K562 (cell line): ENCODE results near the gene PRDM16. TPM values are rescaled to one million over a fixed set of nuclear protein-coding genes. Genes with fewer than 3 reads are reported as not detected.

ENCODE experiments used
- DEAF1 ChIP-seq: fragments of 450-650 bp; formaldehyde crosslinking; IDR thresholded peaks from 2 replicates; pipeline ENCODE4 v1.4.0; 2020; ENCODE audit warnings: mild to moderate bottlenecking, moderate library complexity
- EZH2 ChIP-seq: IDR thresholded peaks from 2 replicates; pipeline ENCODE4 v1.6.1; 2012; ENCODE audit warnings: low read depth, mild to moderate bottlenecking, inconsistent platforms, low read length, borderline replicate concordance
- IFI16 ChIP-seq: fragments of 250-450 bp; sonication (Bioruptor Pico); IDR thresholded peaks from 2 replicates; pipeline ENCODE4 v2.1.2; 2022; ENCODE audit warnings: mild to moderate bottlenecking, inconsistent platforms
- KLF13 ChIP-seq: fragments of 450-650 bp; IDR thresholded peaks from 2 replicates; pipeline ENCODE4 v1.6.1; 2016; ENCODE audit warnings: missing genetic modification characterization, low read depth, mild to moderate bottlenecking, missing compliant biosample characterization, moderate library complexity, borderline replicate concordance
- NCOA2 ChIP-seq, 2 experiments: fragments of 450-650 bp; IDR thresholded peaks; 2 replicates each; pipeline ENCODE4 v1.6.1; 2018; ENCODE audit warnings: mild to moderate bottlenecking in 2 of 2, moderate library complexity in 1 of 2; ENCODE audit not compliant: partially characterized antibody in 2 of 2
- NCOA6 ChIP-seq: fragments of 450-650 bp; IDR thresholded peaks from 2 replicates; pipeline ENCODE4 v1.6.1; 2017; ENCODE audit warnings: mild to moderate bottlenecking
- NFE2L1 ChIP-seq: fragments of 450-650 bp; IDR thresholded peaks from 2 replicates; pipeline ENCODE4 v1.6.1; 2016; ENCODE audit warnings: missing genetic modification characterization, low read depth, mild to moderate bottlenecking, missing compliant biosample characterization, moderate library complexity, borderline replicate concordance
- RAD21 ChIP-seq, 2 experiments: fragments of 250-450 bp in 1 of 2; fragments of 450-650 bp in 1 of 2; sonication (Bioruptor Pico) in 1 of 2; formaldehyde crosslinking in 1 of 2; IDR thresholded peaks in 1 of 2; conservative IDR thresholded peaks in 1 of 2; 2 replicates each; pipeline versions ENCODE4 v1.4.0 to v1.8.0; 2020 to 2022; ENCODE audit warnings: mild to moderate bottlenecking in 2 of 2, moderate library complexity in 1 of 2
- RB1 ChIP-seq: fragments of 450-650 bp; IDR thresholded peaks from 2 replicates; pipeline ENCODE4 v1.6.1; 2017; ENCODE audit warnings: low read depth, mild to moderate bottlenecking
- RBM25 ChIP-seq: fragments of 200-400 bp; formaldehyde crosslinking; IDR thresholded peaks from 2 replicates; pipeline ENCODE4 v1.6.1; 2018; ENCODE audit warnings: low read length, low read depth, moderate library complexity; ENCODE audit not compliant: severe bottlenecking
- SAP30 ChIP-seq: fragments of 200-600 bp; sonication (generic); IDR thresholded peaks from 2 replicates; pipeline ENCODE4 v1.6.1; 2012; ENCODE audit warnings: borderline replicate concordance, low read depth, mild to moderate bottlenecking, moderate library complexity, low read length, control low read depth, inconsistent platforms; ENCODE audit not compliant: insufficient read depth, poor library complexity, severe bottlenecking
- TARDBP ChIP-seq: fragments of 450-650 bp; IDR thresholded peaks from 2 replicates; pipeline ENCODE4 v1.6.1; 2016
- TBL1XR1 ChIP-seq, 2 experiments: IDR thresholded peaks; 2 replicates each; pipeline ENCODE4 v1.6.1; 2012; ENCODE audit warnings: improper control_type of control experiment in 2 of 2, low read length in 2 of 2, mild to moderate bottlenecking in 1 of 2
- TRIM24 ChIP-seq, 2 experiments: fragments of 450-650 bp; IDR thresholded peaks; 2 replicates each; pipeline ENCODE4 v1.6.1; 2016
- ZNF263 ChIP-seq: sonication (generic); formaldehyde crosslinking; IDR thresholded peaks from 2 replicates; pipeline ENCODE4 v1.8.0; 2022; ENCODE audit warnings: mild to moderate bottlenecking, missing genetic modification reagents, borderline replicate concordance
- ZNF445 ChIP-seq: fragments of 250-450 bp; sonication (Bioruptor Pico); IDR thresholded peaks from 2 replicates; pipeline ENCODE4 v1.4.0; 2020; ENCODE audit warnings: low read depth, mild to moderate bottlenecking, moderate library complexity
- ZNF778 ChIP-seq: fragments of 450-650 bp; formaldehyde crosslinking; IDR thresholded peaks from 2 replicates; pipeline ENCODE4 v1.4.0; 2020; ENCODE audit warnings: mild to moderate bottlenecking, moderate library complexity
- polyA plus RNA-seq, 8 experiments: library from polyadenylated mRNA; depleted of rRNA in 4 of 8; stranded (reverse) in 5 of 8; unstranded in 3 of 8; fragments of >200 nt; fragmentation: Nextera tagmentation in 2 of 8; fragmentation: Illumina TruSeq in 1 of 8; extraction: Ambion mirVana in 2 of 8; extraction: Trizol in 1 of 8; gene quantifications; 2 replicates each; pipeline versions ENCODE4 v1.2.1 to v1.2.3, GENCODE V29; 2011 to 2014; ENCODE audit warnings: inconsistent platforms in 1 of 8, missing spikeins in 1 of 8
- total RNA-seq, 7 experiments: library from RNA; depleted of rRNA in 6 of 7; stranded (reverse); fragments of >200 nt in 6 of 7; fragmentation: Illumina TruSeq in 2 of 7; extraction: Trizol in 2 of 7; gene quantifications; 2 replicates each; pipeline versions ENCODE4 v1.2.1 to v1.2.3, GENCODE V29; 2011 to 2021; ENCODE audit warnings: low replicate concordance in 1 of 7
- TF ChIP-seq, protein P1 (sequence below): fragments of 450-650 bp; formaldehyde crosslinking; IDR thresholded peaks from 2 replicates; pipeline ENCODE4 v1.4.0; 2020; ENCODE audit warnings: mild to moderate bottlenecking, mixed read lengths
- TF ChIP-seq, protein P2 (sequence below): fragments of 250-450 bp; sonication (Bioruptor Pico); IDR thresholded peaks from 2 replicates; pipeline ENCODE4 v1.8.0; 2021; ENCODE audit warnings: moderate library complexity, mild to moderate bottlenecking, inconsistent platforms
- TF ChIP-seq, protein P3 (sequence below): fragments of 250-450 bp; sonication (Bioruptor Pico); IDR thresholded peaks from 2 replicates; pipeline ENCODE4 v1.4.0; 2020
- TF ChIP-seq, protein P4 (sequence below): sonication (generic); formaldehyde crosslinking; IDR thresholded peaks from 2 replicates; pipeline ENCODE4 v1.8.0; 2022; ENCODE audit warnings: mild to moderate bottlenecking, missing genetic modification reagents

PRDM16 gene
- total and polyA plus RNA-seq, 9 of the 15 experiments (the other 6 are each of a cell fraction or from before 2014, with no cell fraction given) = 0.10 to 0.27 TPM; not detected in 7

DNA sequence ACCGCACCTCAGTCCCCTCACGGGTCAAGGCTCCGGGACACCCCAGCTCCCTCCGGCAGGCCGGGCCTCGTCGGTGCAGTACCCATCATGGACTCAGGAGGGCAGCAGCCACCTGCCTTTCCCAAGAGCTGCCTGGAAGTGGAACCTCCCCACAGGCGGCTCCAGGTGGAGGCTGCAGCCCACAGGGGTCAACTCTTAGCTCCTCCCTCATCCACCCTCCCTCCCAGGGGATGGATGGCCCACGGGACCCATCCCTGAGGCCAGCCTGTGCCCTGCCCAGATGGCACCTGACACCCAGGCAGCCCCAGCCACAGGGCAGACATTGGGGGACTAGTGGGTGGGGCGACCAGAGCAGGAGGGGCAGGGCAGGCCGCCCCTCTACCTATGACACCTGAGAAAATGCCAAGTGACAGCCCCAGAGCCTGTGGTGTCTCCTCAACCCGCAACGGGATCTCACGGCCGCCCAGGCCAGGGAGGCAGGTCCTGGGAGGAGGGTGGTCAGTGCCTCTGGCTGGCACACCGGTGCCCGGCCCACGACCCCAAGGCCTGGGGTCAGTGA, 384.3 kb downstream of the PRDM16 start (continued):
- TF ChIP-seq DEAF1 (CRISPR knock-in tag) (peak; percentile 55; the same call in 1 of the 2 replicates), RBM25 (no peak), NFE2L1 (tag) (no peak), ZNF778 (CRISPR knock-in tag) (no peak), TBL1XR1 (IDR thresholded peaks at IDR 0.05; ENCODE audit: low read length in 2 of 2) (no peak), SAP30 (no peak), NCOA2 (IDR thresholded peaks at IDR 0.05; ENCODE audit: partially characterized antibody in 2 of 2) (no peak), ZNF263 (CRISPR knock-in tag) (0 out of 2 replicates have a peak, but pooled peaks have one; percentile 4), IFI16 (CRISPR knock-in tag) (no peak), EZH2 (no peak), NCOA6 (no peak), TARDBP (no peak), ZNF445 (CRISPR knock-in tag) (no peak), RAD21 (CRISPR knock-in tag; conservative IDR thresholded peaks at IDR 0.05 in 1 of 2, IDR thresholded peaks at IDR 0.05 in 1 of 2) (peak; percentile 80 to 96), RB1 (peak; percentile 56; the same call in 1 of the 2 replicates), KLF13 (tag) (0 out of 2 replicates have a peak, but pooled peaks have one; percentile 6), TRIM24 (IDR thresholded peaks at IDR 0.05) (no peak)
- TF ChIP-seq, protein P1, sequence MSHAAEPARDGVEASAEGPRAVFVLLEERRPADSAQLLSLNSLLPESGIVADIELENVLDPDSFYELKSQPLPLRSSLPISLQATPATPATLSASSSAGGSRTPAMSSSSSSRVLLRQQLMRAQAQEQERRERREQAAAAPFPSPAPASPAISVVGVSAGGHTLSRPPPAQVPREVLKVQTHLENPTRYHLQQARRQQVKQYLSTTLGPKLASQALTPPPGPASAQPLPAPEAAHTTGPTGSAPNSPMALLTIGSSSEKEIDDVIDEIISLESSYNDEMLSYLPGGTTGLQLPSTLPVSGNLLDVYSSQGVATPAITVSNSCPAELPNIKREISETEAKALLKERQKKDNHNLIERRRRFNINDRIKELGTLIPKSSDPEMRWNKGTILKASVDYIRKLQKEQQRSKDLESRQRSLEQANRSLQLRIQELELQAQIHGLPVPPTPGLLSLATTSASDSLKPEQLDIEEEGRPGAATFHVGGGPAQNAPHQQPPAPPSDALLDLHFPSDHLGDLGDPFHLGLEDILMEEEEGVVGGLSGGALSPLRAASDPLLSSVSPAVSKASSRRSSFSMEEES (CRISPR knock-in tag) = no peak
- TF ChIP-seq, protein P2, sequence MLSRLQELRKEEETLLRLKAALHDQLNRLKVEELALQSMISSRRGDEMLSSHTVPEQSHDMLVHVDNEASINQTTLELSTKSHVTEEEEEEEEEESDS (CRISPR knock-in tag) = no peak
- TF ChIP-seq, protein P3, sequence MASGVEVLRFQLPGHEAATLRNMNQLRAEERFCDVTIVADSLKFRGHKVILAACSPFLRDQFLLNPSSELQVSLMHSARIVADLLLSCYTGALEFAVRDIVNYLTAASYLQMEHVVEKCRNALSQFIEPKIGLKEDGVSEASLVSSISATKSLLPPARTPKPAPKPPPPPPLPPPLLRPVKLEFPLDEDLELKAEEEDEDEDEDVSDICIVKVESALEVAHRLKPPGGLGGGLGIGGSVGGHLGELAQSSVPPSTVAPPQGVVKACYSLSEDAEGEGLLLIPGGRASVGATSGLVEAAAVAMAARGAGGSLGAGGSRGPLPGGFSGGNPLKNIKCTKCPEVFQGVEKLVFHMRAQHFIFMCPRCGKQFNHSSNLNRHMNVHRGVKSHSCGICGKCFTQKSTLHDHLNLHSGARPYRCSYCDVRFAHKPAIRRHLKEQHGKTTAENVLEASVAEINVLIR (CRISPR knock-in tag) = no peak
- TF ChIP-seq, protein P4, sequence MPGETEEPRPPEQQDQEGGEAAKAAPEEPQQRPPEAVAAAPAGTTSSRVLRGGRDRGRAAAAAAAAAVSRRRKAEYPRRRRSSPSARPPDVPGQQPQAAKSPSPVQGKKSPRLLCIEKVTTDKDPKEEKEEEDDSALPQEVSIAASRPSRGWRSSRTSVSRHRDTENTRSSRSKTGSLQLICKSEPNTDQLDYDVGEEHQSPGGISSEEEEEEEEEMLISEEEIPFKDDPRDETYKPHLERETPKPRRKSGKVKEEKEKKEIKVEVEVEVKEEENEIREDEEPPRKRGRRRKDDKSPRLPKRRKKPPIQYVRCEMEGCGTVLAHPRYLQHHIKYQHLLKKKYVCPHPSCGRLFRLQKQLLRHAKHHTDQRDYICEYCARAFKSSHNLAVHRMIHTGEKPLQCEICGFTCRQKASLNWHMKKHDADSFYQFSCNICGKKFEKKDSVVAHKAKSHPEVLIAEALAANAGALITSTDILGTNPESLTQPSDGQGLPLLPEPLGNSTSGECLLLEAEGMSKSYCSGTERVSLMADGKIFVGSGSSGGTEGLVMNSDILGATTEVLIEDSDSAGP (CRISPR knock-in tag) = no peak
